ENCODE data around the gene NELL2.

DNA sequence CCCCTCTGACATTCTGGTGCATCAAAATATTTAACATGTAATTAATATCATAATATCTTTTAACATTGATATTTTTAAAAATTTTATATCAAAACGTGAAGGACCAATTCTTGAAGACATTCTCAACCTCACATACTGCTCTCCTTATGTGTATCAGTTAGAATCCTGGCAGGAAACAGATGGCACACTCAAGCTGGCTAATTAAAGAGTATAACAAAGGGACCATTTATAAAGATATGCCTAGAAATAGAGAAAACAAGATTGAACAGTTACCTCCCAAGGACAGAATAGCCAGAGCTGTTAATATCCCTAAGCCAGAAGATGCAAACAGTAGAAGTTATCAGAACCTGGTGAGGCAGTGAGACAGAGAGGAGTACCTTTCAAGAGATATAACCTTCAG lies 368.7 kb downstream of the NELL2 start:
- TF ChIP-seq CBFB (IDR thresholded peaks at IDR 0.05; ENCODE audit: low read depth) (no peak), YY1 (IDR thresholded peaks at IDR 0.05; ENCODE audit: low read depth, low read length) (no peak), EZH2 (IDR thresholded peaks at IDR 0.05; ENCODE audit: borderline replicate concordance, control insufficient read depth, low read depth, low read length) (no peak), RCOR1 (conservative IDR thresholded peaks at IDR 0.05; ENCODE audit: low read depth, low read length) (no peak), IKZF1 (conservative IDR thresholded peaks at IDR 0.05) (no peak), YBX1 (IDR thresholded peaks at IDR 0.05) (no peak), SMAD1 (IDR thresholded peaks at IDR 0.05; ENCODE audit: low read depth, partially characterized antibody) (no peak)
- TF ChIP-seq, protein P1, sequence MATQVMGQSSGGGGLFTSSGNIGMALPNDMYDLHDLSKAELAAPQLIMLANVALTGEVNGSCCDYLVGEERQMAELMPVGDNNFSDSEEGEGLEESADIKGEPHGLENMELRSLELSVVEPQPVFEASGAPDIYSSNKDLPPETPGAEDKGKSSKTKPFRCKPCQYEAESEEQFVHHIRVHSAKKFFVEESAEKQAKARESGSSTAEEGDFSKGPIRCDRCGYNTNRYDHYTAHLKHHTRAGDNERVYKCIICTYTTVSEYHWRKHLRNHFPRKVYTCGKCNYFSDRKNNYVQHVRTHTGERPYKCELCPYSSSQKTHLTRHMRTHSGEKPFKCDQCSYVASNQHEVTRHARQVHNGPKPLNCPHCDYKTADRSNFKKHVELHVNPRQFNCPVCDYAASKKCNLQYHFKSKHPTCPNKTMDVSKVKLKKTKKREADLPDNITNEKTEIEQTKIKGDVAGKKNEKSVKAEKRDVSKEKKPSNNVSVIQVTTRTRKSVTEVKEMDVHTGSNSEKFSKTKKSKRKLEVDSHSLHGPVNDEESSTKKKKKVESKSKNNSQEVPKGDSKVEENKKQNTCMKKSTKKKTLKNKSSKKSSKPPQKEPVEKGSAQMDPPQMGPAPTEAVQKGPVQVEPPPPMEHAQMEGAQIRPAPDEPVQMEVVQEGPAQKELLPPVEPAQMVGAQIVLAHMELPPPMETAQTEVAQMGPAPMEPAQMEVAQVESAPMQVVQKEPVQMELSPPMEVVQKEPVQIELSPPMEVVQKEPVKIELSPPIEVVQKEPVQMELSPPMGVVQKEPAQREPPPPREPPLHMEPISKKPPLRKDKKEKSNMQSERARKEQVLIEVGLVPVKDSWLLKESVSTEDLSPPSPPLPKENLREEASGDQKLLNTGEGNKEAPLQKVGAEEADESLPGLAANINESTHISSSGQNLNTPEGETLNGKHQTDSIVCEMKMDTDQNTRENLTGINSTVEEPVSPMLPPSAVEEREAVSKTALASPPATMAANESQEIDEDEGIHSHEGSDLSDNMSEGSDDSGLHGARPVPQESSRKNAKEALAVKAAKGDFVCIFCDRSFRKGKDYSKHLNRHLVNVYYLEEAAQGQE (IDR thresholded peaks at IDR 0.05; ENCODE audit: low read depth, low read length): no peak
- TF ChIP-seq, protein P2, sequence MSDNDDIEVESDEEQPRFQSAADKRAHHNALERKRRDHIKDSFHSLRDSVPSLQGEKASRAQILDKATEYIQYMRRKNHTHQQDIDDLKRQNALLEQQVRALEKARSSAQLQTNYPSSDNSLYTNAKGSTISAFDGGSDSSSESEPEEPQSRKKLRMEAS (IDR thresholded peaks at IDR 0.05; ENCODE audit: low read depth, low read length): no peak
